HepG2 (cell line): ENCODE results near the gene TPSB2. TPM values are rescaled to one million over a fixed set of nuclear protein-coding genes. Genes with fewer than 3 reads are reported as not detected.
A peak's percentile ranks its signal among the peaks of the same experiment; 100 is the strongest.

ENCODE experiments used
- HMG20A ChIP-seq: IDR thresholded peaks from 2 replicates; pipeline ENCODE4 v1.6.1; 2016; ENCODE audit warnings: borderline replicate concordance
- RELA ChIP-seq: sonication (generic); formaldehyde crosslinking; IDR thresholded peaks from 2 replicates; pipeline ENCODE4 v1.4.0; 2020; ENCODE audit warnings: missing genetic modification reagents
- SETDB1 ChIP-seq: sonication (generic); formaldehyde crosslinking; IDR thresholded peaks from 2 replicates; pipeline ENCODE4 v1.5.1; 2020; ENCODE audit warnings: missing genetic modification reagents, mild to moderate bottlenecking, borderline replicate concordance
- SSRP1 ChIP-seq: IDR thresholded peaks from 2 replicates; pipeline ENCODE4 v1.6.1; 2016; ENCODE audit warnings: control low read depth
- TCF7 ChIP-seq: sonication (generic); IDR thresholded peaks from 2 replicates; pipeline ENCODE4 v1.6.1; 2016; ENCODE audit warnings: antibody characterized with exemption, low read depth
- ZNF484 ChIP-seq: sonication (generic); formaldehyde crosslinking; IDR thresholded peaks from 2 replicates; pipeline ENCODE4 v1.5.1; 2020; ENCODE audit warnings: mild to moderate bottlenecking, low read depth, missing genetic modification reagents, borderline replicate concordance
- ZNF614 ChIP-seq: IDR thresholded peaks from 2 replicates; pipeline ENCODE4 v1.6.1; 2018; ENCODE audit warnings: missing biosample characterization, missing genetic modification reagents, inconsistent platforms, borderline replicate concordance
- ZNF770 ChIP-seq: sonication (generic); formaldehyde crosslinking; IDR thresholded peaks from 2 replicates; pipeline ENCODE4 v1.5.0; 2020; ENCODE audit warnings: mild to moderate bottlenecking, missing genetic modification reagents
- polyA plus RNA-seq, 8 experiments: library from polyadenylated mRNA; depleted of rRNA in 3 of 8; stranded (reverse) in 7 of 8; unstranded in 1 of 8; fragments of >200 nt; fragmentation: Illumina TruSeq in 4 of 8; extraction: Trizol in 4 of 8; gene quantifications; 2 replicates each; pipeline versions ENCODE4 v1.2.1 to v1.2.3, GENCODE V29; 2011 to 2016; ENCODE audit warnings: low read depth in 4 of 8, missing spikeins in 1 of 8, mixed read lengths in 1 of 8; ENCODE audit not compliant: insufficient read depth in 1 of 8
- total RNA-seq, 5 experiments: library from RNA; depleted of rRNA; stranded (reverse); fragments of >200 nt; fragmentation: Illumina TruSeq; extraction: Trizol; gene quantifications; 2 replicates each; pipeline ENCODE4 v1.2.3, GENCODE V29; 2016; ENCODE audit warnings: low read depth in 1 of 5
- TF ChIP-seq, protein P1 (sequence below): sonication (generic); formaldehyde crosslinking; conservative IDR thresholded peaks from 2 replicates; pipeline ENCODE4 v1.4.0; 2020; ENCODE audit warnings: missing genetic modification reagents
- TF ChIP-seq, protein P2 (sequence below), 2 experiments: sonication (generic) in 1 of 2; formaldehyde crosslinking in 1 of 2; IDR thresholded peaks; 2 replicates each; pipeline versions ENCODE4 v1.4.0 to v1.6.1; 2018 to 2020; ENCODE audit warnings: missing genetic modification reagents in 2 of 2, borderline replicate concordance in 1 of 2, low read depth in 1 of 2, mild to moderate bottlenecking in 1 of 2, missing biosample characterization in 1 of 2
- TF ChIP-seq, protein P3 (sequence below): sonication (generic); formaldehyde crosslinking; IDR thresholded peaks from 2 replicates; pipeline ENCODE4 v1.8.0; 2022; ENCODE audit warnings: missing genetic modification reagents, low read depth, mild to moderate bottlenecking, borderline replicate concordance
- TF ChIP-seq, protein P4 (sequence below): sonication (generic); formaldehyde crosslinking; IDR thresholded peaks from 2 replicates; pipeline ENCODE4 v1.9.0; 2021; ENCODE audit warnings: missing genetic modification reagents, borderline replicate concordance

The TPSB2 gene
- total and polyA plus RNA-seq, 2 of the 13 experiments (the other 11 are each of a cell fraction or from before 2014, with no cell fraction given) = not detected

DNA sequence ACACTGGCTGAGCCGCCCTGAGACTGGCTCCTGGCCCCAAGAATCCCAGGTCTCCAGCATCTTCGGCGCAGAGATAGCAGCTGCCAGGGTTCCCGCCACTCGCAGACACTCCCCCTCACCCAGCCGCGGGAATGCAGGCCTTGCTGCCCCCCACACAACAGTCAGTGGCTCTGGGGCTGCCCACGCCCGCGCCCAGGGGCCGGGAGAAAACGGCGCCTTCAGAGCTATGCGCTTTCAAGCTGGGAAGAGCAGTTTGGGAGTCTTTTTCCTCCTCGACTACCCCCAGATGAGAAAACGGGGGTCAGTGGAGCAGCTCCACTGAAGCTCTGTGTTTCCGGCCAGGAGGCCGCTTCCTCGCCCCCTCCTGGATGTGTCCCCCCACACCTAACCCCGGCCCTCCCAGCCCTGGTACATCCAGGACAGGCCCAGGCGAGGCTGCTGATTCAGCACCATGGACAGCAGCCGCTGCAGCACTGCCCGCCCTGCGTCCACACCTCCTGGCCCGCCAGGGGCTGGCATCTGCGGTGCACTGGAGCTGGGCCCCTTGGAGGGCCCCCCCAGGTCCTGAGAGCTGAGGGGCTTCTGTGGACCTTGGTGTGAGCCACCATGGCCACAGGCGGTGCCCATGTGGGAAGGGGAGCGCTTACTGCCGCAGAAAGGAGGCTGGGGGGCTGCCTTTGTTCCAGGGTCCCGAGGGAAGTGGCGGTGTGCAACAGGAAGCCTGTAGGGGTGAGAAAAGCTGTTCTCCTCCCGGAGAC is 41.4 kb downstream of the TPSB2 start (continued):
- TF ChIP-seq ZNF770 (CRISPR knock-in tag) (no peak), HMG20A (CRISPR knock-in tag) (no peak), RELA (no peak), ZNF614 (CRISPR knock-in tag) (no peak), SSRP1 (CRISPR knock-in tag) (no peak), ZNF484 (CRISPR knock-in tag) (no peak), SETDB1 (CRISPR knock-in tag) (no peak), TCF7 (no peak)
- TF ChIP-seq, protein P1, sequence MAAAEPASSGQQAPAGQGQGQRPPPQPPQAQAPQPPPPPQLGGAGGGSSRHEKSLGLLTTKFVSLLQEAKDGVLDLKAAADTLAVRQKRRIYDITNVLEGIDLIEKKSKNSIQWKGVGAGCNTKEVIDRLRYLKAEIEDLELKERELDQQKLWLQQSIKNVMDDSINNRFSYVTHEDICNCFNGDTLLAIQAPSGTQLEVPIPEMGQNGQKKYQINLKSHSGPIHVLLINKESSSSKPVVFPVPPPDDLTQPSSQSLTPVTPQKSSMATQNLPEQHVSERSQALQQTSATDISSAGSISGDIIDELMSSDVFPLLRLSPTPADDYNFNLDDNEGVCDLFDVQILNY (CRISPR knock-in tag) = 0 out of 2 replicates have a peak, but pooled peaks have one; percentile 36
- TF ChIP-seq, protein P2, sequence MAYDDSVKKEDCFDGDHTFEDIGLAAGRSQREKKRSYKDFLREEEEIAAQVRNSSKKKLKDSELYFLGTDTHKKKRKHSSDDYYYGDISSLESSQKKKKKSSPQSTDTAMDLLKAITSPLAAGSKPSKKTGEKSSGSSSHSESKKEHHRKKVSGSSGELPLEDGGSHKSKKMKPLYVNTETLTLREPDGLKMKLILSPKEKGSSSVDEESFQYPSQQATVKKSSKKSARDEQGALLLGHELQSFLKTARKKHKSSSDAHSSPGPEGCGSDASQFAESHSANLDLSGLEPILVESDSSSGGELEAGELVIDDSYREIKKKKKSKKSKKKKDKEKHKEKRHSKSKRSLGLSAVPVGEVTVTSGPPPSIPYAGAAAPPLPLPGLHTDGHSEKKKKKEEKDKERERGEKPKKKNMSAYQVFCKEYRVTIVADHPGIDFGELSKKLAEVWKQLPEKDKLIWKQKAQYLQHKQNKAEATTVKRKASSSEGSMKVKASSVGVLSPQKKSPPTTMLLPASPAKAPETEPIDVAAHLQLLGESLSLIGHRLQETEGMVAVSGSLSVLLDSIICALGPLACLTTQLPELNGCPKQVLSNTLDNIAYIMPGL (CRISPR knock-in tag; IDR thresholded peaks at IDR 0.05; ENCODE audit: borderline replicate concordance in 1 of 2, low read depth in 1 of 2) = no peak
- TF ChIP-seq, protein P3, sequence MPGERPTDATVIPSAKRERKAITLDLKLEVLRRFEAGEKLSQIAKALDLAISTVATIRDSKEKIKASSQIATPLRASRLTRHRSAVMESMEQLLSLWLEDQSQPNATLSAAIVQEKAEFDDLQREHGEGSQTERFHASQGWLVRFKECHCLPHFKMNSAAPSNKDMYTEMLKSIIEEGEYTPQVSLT (CRISPR knock-in tag) = no peak
- TF ChIP-seq, protein P4, sequence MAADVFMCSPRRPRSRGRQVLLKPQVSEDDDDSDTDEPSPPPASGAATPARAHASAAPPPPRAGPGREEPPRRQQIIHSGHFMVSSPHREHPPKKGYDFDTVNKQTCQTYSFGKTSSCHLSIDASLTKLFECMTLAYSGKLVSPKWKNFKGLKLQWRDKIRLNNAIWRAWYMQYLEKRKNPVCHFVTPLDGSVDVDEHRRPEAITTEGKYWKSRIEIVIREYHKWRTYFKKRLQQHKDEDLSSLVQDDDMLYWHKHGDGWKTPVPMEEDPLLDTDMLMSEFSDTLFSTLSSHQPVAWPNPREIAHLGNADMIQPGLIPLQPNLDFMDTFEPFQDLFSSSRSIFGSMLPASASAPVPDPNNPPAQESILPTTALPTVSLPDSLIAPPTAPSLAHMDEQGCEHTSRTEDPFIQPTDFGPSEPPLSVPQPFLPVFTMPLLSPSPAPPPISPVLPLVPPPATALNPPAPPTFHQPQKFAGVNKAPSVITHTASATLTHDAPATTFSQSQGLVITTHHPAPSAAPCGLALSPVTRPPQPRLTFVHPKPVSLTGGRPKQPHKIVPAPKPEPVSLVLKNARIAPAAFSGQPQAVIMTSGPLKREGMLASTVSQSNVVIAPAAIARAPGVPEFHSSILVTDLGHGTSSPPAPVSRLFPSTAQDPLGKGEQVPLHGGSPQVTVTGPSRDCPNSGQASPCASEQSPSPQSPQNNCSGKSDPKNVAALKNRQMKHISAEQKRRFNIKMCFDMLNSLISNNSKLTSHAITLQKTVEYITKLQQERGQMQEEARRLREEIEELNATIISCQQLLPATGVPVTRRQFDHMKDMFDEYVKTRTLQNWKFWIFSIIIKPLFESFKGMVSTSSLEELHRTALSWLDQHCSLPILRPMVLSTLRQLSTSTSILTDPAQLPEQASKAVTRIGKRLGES (CRISPR knock-in tag) = peak; percentile 75; the same call in 1 of the 2 replicates
